ENCODE data around the gene SLC8A3.

The SLC8A3 gene

GRCh38 chr14:70113211-70113610 lies 75.5 kb downstream of the SLC8A3 start:
- no peak for DNase-seq

DNA sequence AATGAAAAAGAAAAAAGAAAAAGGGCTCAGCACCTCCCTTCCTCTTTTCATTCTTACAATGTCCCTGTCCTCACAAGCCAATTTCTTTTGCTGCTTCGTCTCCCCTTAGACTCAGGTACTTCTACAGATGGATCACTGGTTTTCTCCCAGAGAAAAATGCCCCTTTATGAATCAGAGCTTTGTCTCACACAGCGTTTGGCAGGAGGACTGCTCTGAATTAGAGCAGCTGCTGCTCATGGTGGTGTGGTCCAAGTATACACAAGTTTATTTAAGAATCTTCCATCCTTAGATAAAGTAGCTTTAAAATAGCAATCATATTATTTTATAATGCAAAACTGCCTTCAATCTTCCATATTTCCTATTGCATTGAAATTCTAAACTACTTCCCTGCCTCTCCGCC lies 80.3 kb downstream of the SLC8A3 start:
- no peak for DNase-seq

GRCh38 chr14:70107309-70107708 lies 81.4 kb downstream of the SLC8A3 start:
- DNase-seq, result no peak

DNA sequence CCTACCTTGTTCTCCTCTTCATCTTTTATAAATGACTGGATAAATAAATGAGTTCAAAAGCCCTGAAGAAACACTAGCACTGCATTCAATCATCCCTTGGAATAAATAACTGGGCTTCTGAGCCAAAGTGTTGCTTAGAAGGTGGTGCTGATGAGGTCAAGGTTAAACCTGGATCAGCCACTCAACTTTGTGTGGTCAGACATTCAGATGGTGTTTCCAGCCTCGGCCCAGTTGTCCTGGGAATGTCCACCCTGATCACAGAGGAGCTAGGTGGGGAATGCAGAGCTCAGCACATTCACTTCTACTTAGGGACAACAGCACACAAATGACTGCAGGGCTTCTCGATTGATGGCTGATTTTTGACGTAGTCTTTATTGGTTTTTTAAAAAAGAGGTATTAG lies 88.7 kb downstream of the SLC8A3 start:
- DNase-seq, result no peak

DNA sequence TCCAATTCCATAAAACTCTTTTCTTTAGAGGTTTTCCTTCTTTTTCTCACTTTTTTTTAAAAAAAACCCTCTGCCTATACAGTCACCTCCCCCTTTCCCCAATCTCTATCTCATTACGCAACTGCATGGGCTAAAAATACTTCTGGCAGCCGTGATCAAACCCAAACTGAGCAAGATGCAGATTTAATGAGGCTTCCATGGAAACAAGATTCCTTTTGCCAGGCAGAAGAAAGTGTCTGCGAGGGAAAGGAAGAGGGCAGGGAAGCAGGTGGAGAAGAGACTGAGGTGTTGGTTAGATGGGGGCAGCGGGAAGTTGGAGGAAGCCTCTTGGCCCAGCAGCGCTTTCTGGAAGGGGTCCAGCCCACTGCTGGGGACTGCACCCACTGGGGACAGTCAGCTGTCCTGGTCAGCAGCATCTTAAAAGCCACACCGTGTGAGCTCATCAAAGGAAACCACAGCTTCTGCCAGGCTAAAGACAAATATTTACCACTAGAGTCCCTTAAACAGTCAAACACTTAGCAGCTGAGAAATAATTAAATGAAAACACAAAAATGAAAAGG lies 90.4 kb downstream of the SLC8A3 start:
- no peak for DNase-seq

DNA sequence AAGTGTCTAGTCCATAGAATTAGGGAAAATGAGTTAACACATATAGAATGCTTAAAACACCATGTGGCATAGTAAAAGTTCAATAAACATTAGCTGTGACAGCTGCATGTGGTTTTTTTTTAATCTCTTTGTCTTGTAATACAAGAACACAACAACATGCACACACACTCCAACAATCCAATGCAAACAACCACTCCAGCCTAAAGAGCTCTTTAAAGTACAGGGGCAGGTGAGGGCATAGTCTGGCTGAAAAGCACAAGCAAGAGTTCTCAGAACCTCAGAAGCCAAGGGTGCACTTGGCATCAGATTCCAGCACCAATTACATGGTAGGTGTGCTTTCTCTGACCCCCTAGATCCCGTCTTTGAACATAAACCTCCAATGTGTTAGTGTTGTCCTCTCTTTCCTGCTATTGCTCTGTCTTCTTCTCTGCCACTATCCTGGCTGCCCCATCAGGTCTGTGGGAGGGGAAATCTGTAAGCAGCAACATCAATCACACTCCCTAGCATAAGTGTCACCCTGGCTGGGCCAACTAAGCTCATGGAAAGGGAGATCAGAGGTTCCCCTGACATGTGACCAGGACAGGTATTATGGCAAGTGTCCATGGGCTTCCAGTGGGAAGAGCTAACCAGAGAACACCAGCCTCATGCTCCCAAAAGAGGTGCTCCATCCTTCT lies 91.0 kb downstream of the SLC8A3 start:
- DNase-seq, result peak; percentile 87 to 92

DNA sequence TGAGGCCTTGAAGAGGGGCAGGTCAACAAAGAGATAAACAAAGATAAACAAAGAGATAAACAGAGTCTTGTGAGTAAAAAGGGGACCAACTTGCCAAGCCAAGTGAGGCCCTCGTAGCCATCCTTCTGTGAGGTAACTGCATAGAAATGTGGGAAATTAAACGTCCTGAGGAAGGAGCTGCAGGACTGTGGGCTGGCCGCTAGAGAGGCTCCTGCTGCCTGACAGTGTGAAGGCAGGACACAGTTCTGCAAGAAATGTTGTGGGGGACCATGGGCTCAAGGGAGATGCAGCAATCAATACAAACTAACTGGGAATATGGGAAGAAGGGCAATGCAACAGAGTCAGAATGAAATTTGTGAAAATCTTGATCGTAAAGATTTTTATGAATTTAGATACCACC lies 91.9 kb downstream of the SLC8A3 start:
- no peak for DNase-seq

DNA sequence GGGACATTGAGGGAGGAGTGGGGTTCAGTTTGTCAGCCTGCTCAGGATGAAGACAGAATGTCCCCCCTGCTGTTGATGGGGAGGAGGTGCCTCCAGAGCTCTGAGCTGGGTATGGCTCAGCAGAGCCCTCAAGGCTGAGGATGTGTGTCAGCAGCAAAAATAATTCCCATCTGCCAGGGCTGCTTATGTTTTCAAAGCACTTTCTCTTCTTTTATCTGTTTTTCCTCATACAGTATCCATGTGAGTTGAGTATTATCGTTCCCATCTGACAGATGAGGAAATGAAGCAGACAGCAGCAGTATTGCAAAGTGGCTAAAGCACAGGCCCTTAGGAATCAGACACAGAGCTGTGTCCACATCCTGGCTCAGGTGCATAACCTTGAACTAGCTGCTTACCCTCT lies 94.1 kb downstream of the SLC8A3 start:
- no peak for DNase-seq

- DNase-seq, result no peak
Observed at GRCh38 chr14:70094106-70094505, 94.6 kb downstream of the SLC8A3 start.

DNA sequence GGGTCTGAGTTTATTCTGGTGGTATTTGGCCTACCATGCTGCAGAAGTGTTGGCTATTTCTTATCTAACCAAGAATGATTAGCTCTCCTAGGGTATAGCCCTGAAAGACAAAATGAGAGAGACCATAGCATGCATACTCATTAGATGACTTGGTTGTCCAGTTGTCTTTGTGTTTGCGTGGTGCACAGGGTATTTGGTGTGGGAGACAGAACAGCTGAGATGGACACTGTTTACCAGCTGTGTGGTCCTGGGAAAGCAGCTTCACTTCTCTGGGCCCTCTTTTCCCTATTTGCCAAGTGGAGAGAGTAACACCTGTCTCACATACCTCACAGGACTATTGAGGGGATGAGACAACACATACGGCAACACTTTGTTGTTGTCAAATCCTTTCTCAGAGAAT lies 95.6 kb downstream of the SLC8A3 start:
- DNase-seq, result no peak

GRCh38 chr14:70087380-70087697 lies 101.4 kb downstream of the SLC8A3 start:
- DNase-seq, result no peak

GRCh38 chr14:70086685-70087379 lies 101.9 kb downstream of the SLC8A3 start:
- DNase-seq, result peak; percentile 26 to 45

- DNase-seq, result no peak
Observed at GRCh38 chr14:70084226-70084625, 104.5 kb downstream of the SLC8A3 start.

DNA sequence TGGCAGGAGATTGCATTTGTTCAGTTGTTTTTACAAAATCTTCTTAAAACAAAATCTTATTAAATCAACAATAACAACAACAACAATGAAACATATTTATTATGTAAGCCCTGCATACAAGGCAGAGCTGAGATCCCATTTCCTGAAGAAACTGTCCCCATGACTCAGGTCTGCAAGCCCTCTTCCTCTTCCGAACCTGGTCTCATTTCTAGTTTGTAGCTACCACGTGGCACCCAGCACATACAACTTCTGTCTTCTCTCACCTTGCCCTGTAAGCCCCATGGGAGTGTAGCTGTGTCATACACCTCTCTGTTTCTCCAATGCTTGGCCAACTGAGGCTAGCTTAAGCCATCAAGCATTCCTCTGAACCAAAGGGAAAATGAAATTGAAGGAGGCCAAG lies 106.4 kb downstream of the SLC8A3 start:
- DNase-seq, result no peak

DNA sequence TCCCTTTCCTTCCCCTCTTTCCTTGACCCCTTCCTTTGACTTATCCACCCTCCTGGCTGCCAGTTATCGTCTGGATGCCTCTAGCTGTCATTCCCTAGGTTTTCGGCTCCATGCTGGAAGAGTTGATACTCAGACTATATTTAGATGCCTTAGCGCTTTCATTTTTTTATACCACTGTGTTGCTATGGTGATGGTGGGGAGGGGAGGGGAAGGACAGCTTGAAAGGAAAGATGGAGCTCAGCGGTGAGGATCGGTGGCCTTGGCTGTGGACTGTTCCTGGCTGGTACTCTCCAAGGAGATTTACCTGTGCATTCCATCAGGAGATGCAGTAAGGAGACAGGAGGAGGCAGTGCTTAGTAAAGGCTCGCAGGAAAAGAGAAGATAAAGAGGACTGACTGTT lies 108.7 kb downstream of the SLC8A3 start:
- no peak for DNase-seq

DNA sequence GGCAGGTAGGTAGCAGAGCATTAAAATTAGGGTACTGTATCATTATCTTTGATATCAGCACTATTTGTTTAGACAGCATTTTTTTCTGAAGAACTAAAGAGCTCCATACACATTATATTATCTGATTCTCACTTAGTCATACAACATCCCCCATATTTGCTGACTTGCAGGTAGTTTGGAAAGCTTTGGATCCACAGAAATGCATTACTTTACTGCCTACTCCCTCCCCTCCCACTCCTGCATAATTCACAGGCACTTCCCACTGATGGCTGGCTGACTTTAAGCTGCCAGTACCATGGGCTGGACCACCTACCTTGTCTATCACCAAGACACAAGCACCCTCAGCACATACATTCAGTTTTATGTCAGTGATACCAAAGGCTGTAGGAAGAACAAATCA lies 110.4 kb downstream of the SLC8A3 start:
- no peak for DNase-seq

DNA sequence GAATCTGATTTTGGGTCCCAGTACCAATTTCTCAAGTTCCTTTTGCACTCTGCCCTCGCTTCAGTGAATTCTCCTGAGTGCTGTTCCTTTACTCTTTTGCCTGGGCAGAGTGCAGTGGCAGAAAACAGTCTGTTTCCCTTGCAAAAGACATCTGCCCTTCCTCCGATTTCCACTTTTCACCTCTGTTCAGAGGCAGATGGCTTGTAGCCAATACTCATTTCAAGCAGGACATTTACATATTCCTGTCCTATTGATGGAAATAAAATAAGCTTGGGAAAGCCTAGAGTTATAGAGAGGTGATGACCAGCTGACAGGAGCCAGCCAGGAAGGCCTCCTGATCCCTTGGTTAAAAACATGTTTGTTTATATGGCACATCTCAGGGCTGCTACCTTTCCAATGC lies 111.0 kb downstream of the SLC8A3 start:
- DNase-seq, result no peak

GRCh38 chr14:70077005-70077404 lies 111.7 kb downstream of the SLC8A3 start:
- no peak for DNase-seq

GRCh38 chr14:70073924-70074566 lies 114.7 kb downstream of the SLC8A3 start:
- peak; percentile 15 to 53 for DNase-seq

GRCh38 chr14:70069186-70069585 lies 119.6 kb downstream of the SLC8A3 start:
- DNase-seq, result no peak

DNA sequence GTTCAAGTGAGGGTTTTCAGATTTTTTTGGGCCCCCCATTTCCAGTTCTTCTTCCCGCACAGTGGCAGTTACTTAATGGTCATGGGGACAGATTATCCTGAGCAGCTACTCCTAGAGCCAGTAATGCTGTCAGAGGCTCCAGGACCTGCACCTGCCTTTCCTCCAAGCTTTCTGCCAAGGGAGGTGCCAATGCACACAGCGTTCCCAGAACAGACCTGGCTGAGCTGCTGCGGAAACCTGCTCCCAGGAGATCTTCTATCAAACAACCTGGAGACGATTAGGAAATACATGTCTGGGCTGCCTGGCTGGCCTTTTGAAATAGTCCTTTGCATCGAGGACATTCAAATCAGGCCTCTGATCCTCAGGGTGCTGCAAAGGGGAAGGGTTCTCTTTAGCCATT lies 120.9 kb downstream of the SLC8A3 start:
- no peak for DNase-seq

- DNase-seq, result no peak
Observed at GRCh38 chr14:70064136-70064865, 124.5 kb downstream of the SLC8A3 start.

GRCh38 chr14:70061108-70061507 lies 127.6 kb downstream of the SLC8A3 start:
- no peak for DNase-seq

GRCh38 chr14:70059545-70059944 lies 129.2 kb downstream of the SLC8A3 start:
- DNase-seq, result no peak

Data from NCI-H187 (cell line).